A673 (cell line): ENCODE data around the gene SRSF8.

Experiments
- CTCF ChIP-seq: fragments of 300-800, 200-600 bp; sonication (generic); conservative IDR thresholded peaks from 2 replicates; pipeline ENCODE4 v1.5.1; 2017; ENCODE audit warnings: low read depth, mild to moderate bottlenecking, antibody characterized with exemption, low read length, moderate library complexity, mixed read lengths
- EZH2 ChIP-seq: fragments of 200-600 bp; sonication (generic); IDR thresholded peaks from 2 replicates; pipeline ENCODE4 v1.6.1; 2017; ENCODE audit warnings: borderline replicate concordance, low read depth, mild to moderate bottlenecking, mixed read lengths, antibody characterized with exemption, low read length; ENCODE audit not compliant: poor library complexity, severe bottlenecking

- no peak for TF ChIP-seq CTCF
- TF ChIP-seq EZH2, result no peak
Observed at GRCh38 chr11:95104856-95105255, 38.1 kb downstream of the SRSF8 start.
